Middle frontal gyrus (tissue), 1 donor: ENCODE results near the gene PCGF1.
"Not testable (repeated sequence)": the region's sequence is repeated elsewhere in the genome, so short reads cannot be mapped to it uniquely, and the experiment has no call there.

Source experiments
- DNase-seq: peaks from one replicate; pipeline ENCODE4 v3.0.0-alpha.2; 2015; ENCODE audit warnings: low spot score; ENCODE audit errors: extremely low spot score

Gene PCGF1

DNA sequence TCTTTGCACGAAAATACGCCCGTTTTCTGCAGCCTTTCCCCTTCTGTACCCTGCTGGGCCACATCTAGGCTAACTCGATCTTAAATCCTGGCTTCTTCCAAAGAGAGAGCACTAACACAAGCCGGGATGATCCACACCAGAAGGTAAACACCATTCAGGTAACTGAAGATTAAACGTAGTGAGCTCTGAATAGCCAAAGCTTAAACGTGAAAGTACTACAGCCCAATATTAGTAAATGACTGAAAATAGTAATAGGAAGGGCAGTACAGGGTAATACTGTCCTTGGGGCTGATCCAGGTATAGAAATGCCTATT is 34.6 kb downstream of the PCGF1 start:
- no peak for DNase-seq

- peak; percentile 96 for DNase-seq
Measured at GRCh38 chr2:74472086-74472944, 35.2 kb downstream of the PCGF1 start, which contains the start of gene MRPL53. Gene MRPL53 (minus strand): TSS chr2:74472680. CDS start chr2:74472660, 20 bp downstream.

DNA sequence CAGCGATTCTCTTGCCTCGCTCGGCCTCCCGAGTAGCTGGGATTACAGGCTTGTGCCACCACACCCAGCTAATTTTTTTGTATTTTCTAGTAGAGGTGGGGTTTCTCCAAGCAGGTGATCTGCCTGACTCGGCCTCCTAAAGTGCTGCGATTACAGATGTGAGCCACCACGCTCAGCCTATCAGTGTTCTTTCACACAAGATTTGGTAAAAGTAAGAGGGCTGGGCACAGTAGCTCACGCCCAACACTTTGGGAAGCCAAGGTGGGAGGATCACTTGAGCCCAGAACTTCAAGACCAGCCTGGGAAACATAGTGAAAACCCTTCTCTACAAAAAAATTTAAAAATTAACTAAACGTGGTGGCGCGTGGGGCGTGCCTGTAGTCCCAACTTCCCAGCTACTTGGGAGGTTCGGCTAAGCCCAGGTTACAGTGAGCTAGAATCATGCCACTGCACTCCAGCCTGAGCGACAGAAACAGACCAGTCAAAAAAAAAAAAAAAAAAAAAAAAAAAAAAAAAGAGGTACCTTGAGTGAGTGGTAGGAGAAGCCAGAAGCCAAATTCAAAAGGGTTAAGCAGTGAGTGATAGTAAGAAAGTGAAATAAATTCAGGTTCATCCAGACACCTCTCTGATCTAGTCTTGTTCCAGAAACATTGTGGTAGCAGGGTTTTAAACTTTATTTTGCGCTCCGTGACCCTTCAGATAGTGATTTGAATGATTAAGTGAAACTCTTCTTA is 36.0 kb downstream of the PCGF1 start:
- DNase-seq = no peak

- not testable (repeated sequence) for DNase-seq
Measured at GRCh38 chr2:74470742-74471141, 36.8 kb downstream of the PCGF1 start.

DNA sequence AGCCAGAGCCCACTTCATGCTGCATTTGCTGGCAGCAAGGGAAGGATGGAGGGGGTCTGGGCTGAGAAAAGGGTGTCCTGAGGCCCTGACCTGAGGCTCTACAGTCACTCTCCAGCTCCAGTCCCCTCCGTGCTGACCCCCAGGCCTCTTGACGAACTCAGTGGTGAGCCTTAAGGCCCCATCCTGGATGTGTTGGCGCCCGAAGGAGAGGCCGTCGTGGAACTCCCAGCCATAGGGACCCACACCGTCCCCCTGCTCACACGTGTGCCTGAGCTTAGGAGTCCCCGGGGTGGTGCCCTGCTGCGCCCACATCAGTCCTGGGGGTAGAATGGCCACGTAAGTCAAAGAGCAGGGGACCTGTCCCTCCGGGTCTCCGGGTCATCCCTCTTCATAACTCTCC is 43.1 kb downstream of the PCGF1 start:
- DNase-seq = no peak

DNA sequence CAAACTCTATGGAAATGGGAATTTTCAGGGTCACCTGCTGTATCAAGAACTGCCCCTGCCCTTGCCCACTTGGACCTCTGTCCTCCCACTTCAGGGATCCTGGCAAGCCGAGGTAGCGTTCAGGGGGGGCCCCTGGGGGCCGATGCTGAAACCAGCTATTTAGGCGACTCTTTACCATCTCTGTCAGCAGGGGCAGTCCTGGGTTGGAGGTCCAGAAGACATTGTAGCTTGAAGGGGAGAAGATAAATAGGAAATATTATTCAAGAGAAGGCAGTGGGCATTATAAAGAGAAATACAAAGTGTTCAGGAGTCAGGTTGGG is 44.7 kb downstream of the PCGF1 start:
- no peak for DNase-seq

GRCh38 chr2:74462054-74462785 is 45.3 kb downstream of the PCGF1 start:
- no peak for DNase-seq

- DNase-seq = no peak
Measured at GRCh38 chr2:74461187-74462053, 46.1 kb downstream of the PCGF1 start.

DNA sequence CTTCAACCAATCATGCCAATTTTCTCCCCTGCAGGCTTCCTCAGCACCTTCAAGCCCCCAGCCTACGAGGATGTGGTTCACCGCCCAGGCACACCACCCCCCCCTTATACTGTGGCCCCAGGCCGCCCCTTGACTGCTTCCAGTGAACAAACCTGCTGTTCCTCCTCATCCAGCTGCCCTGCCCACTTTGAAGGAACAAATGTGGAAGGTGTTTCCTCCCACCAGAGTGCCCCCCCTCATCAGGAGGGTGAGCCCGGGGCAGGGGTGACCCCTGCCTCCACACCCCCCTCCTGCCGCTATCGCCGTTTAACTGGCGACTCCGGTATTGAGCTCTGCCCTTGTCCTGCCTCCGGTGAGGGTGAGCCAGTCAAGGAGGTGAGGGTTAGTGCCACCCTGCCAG is 47.3 kb downstream of the PCGF1 start:
- not testable (repeated sequence) for DNase-seq

- not testable (repeated sequence) for DNase-seq
Measured at GRCh38 chr2:74459503-74460118, 47.9 kb downstream of the PCGF1 start.

GRCh38 chr2:74458938-74459363 is 48.5 kb downstream of the PCGF1 start:
- no peak for DNase-seq

GRCh38 chr2:74458132-74458937 is 49.2 kb downstream of the PCGF1 start, which contains the start of gene WBP1:
Gene WBP1 (plus strand): TSS chr2:74458438. CDS start chr2:74458603, 165 bp downstream.
- peak; percentile 99 for DNase-seq

- no peak for DNase-seq
Measured at GRCh38 chr2:74457549-74458131, 49.9 kb downstream of the PCGF1 start.

GRCh38 chr2:74457129-74457548 is 50.4 kb downstream of the PCGF1 start:
- peak; percentile 30 for DNase-seq
